GM12878 (cell line): Measurements from ENCODE around the gene BARX2. TPM values are rescaled to one million over a fixed set of nuclear protein-coding genes. Genes with fewer than 3 reads are reported as not detected.

ENCODE experiments used
- ATAC-seq: fragments of 200-7000 bp; cut with Tn5 transposase; 3 replicates; pipeline ENCODE4 v1.9.1; 2020; ENCODE audit warnings: mild to moderate bottlenecking, moderate library complexity
- BruUV-seq: library from RNA; stranded (reverse); fragments of 400-500 nt; replicated peaks from 2 replicates; lab custom pipeline; 2021; lab: Mats Ljungman, UMichigan
- CTCF ChIA-PET: fragments of 300-600 bp; sonication (Branson Sonifier 250); formaldehyde crosslinking; extraction: SDS; loops from one replicate; lab custom pipeline; 2021; ENCODE audit warnings: inconsistent platforms; lab: Yijun Ruan, JAX
- POLR2A ChIA-PET: fragments of 350-600 bp; formaldehyde crosslinking; extraction: SDS; loops from one replicate; lab custom pipeline; 2021; ENCODE audit warnings: inconsistent platforms; lab: Charles Lee
- RAD21 ChIA-PET: fragments of 300-600 bp; sonication (Branson Sonifier 250); formaldehyde crosslinking; loops from one replicate; lab custom pipeline; 2023; ENCODE audit warnings: antibody characterized with exemption; ENCODE audit not compliant: unreplicated experiment; lab: Charles Lee
- SMC1A ChIA-PET: fragments of 300-600 bp; sonication (Branson Sonifier 250); formaldehyde crosslinking; loops from one replicate; lab custom pipeline; 2023; ENCODE audit not compliant: unreplicated experiment, uncharacterized antibody; lab: Charles Lee
- DNase-seq: peaks from one replicate; pipeline ENCODE4 v3.0.0-alpha.2; 2011; ENCODE audit warnings: low read depth, low spot score
- FAIRE-seq: peaks from 3 replicates; lab custom pipeline; 2011; peaks lifted over from hg19 to GRCh38; lab: Jason Lieb, UNC
- H2AFZ ChIP-seq: 2 replicates; pipeline ENCODE4 v1.6.0; 2011; ENCODE audit warnings: low read depth, low read length, control low read depth; ENCODE audit not compliant: control insufficient read depth
- H3K27ac ChIP-seq: 2 replicates; pipeline ENCODE4 v1.5.1; 2011; ENCODE audit warnings: control low read depth; ENCODE audit not compliant: control insufficient read depth, insufficient read depth
- H3K27me3 ChIP-seq, 2 experiments: replicated peaks in 1 of 2; 2 replicates each; pipeline versions ENCODE4 v1.6.0 to v1.6.1; 2011; ENCODE audit warnings: low read length in 1 of 2; ENCODE audit not compliant: control insufficient read depth in 2 of 2, insufficient read depth in 2 of 2
- H3K36me3 ChIP-seq, 2 experiments: 2 replicates each; pipeline ENCODE4 v1.5.1; 2011; ENCODE audit warnings: low read length in 1 of 2; ENCODE audit not compliant: control insufficient read depth in 2 of 2, insufficient read depth in 2 of 2
- H3K4me1 ChIP-seq: 2 replicates; pipeline ENCODE4 v1.6.1; 2011; ENCODE audit warnings: mild to moderate bottlenecking, low read length, moderate library complexity, mixed read lengths; ENCODE audit not compliant: control insufficient read depth, insufficient read depth
- H3K4me2 ChIP-seq: 2 replicates; pipeline ENCODE4 v1.6.0; 2011; ENCODE audit warnings: control low read depth; ENCODE audit not compliant: control insufficient read depth, insufficient read depth
- H3K4me3 ChIP-seq: fragments of 200-600 bp; sonication (generic); 2 replicates; pipeline ENCODE4 v1.5.1; 2016
- H3K79me2 ChIP-seq: 2 replicates; pipeline ENCODE4 v1.6.0; 2011; ENCODE audit warnings: low read length; ENCODE audit not compliant: control insufficient read depth, insufficient read depth
- H3K9ac ChIP-seq: 2 replicates; pipeline ENCODE4 v1.8.0; 2011; ENCODE audit warnings: low read length, control low read depth, mixed read lengths; ENCODE audit not compliant: control insufficient read depth, insufficient read depth
- H3K9me3 ChIP-seq: replicated peaks from 3 replicates; pipeline ENCODE4 v1.5.1; 2011; ENCODE audit warnings: mild to moderate bottlenecking, low read length; ENCODE audit not compliant: control insufficient read depth, insufficient read depth
- H4K20me1 ChIP-seq: 2 replicates; pipeline ENCODE4 v1.6.0; 2011; ENCODE audit not compliant: control insufficient read depth, insufficient read depth
- CREM ChIP-seq: IDR thresholded peaks from 2 replicates; pipeline ENCODE4 v1.6.1; 2014; ENCODE audit warnings: antibody characterized with exemption, low read depth
- DPF2 ChIP-seq: fragments of 450-650 bp; IDR thresholded peaks from 2 replicates; pipeline ENCODE4 v1.6.1; 2017; ENCODE audit warnings: mild to moderate bottlenecking
- IKZF2 ChIP-seq, 2 experiments: fragments of 450-650 bp; IDR thresholded peaks; 2 replicates each; pipeline ENCODE4 v1.6.1; 2017; ENCODE audit warnings: mild to moderate bottlenecking in 2 of 2, moderate library complexity in 2 of 2
- MTA2 ChIP-seq: fragments of 450-650 bp; IDR thresholded peaks from 2 replicates; pipeline ENCODE4 v1.6.1; 2016; ENCODE audit warnings: low read depth, mild to moderate bottlenecking, moderate library complexity
- RFX5 ChIP-seq: IDR thresholded peaks from 2 replicates; pipeline ENCODE4 v1.6.1; 2011; ENCODE audit warnings: low read depth, low read length, improper control_type of control experiment
- SMAD1 ChIP-seq: fragments of 450-650 bp; IDR thresholded peaks from 2 replicates; pipeline ENCODE4 v1.6.1; 2018; ENCODE audit warnings: mild to moderate bottlenecking, low read depth; ENCODE audit not compliant: partially characterized antibody
- SMAD5 ChIP-seq: IDR thresholded peaks from 2 replicates; pipeline ENCODE4 v1.6.1; 2016; ENCODE audit warnings: antibody characterized with exemption, low read depth
- STAT1 ChIP-seq: fragments of 450-650 bp; conservative IDR thresholded peaks from 2 replicates; pipeline ENCODE4 v1.6.1; 2014; ENCODE audit warnings: antibody characterized with exemption, mild to moderate bottlenecking
- YBX1 ChIP-seq: fragments of 450-650 bp; IDR thresholded peaks from 2 replicates; pipeline ENCODE4 v1.6.1; 2016; ENCODE audit warnings: antibody characterized with exemption
- WGBS: methylation state at CpG from one replicate; pipeline ENCODE4 v1.1.6; 2016; ENCODE audit warnings: low lambda C conversion rate; ENCODE audit not compliant: insufficient replicate concordance, insufficient coverage; ENCODE audit errors: missing lambda C conversion rate; 5-methylcytosine and 5-hydroxymethylcytosine counted together
- in situ Hi-C: fragments of 300-500 bp; cut with MboI; formaldehyde crosslinking; loops from 9 replicates; pipeline ENCODE4 v1.14.3; 2018; ENCODE audit warnings: mixed read lengths
- intact Hi-C: fragments of 100-400 bp; cut with micrococcal nuclease; formaldehyde crosslinking; loops from one replicate; pipeline ENCODE4 v1.14.2; 2022; ENCODE audit not compliant: unreplicated experiment
- polyA plus RNA-seq, 11 experiments: library from polyadenylated mRNA; depleted of rRNA in 4 of 11; unstranded in 6 of 11; stranded (reverse) in 5 of 11; fragments of >200 nt; fragmentation: Nextera tagmentation in 4 of 11; fragmentation: Illumina TruSeq in 1 of 11; extraction: Ambion mirVana in 4 of 11; extraction: Trizol in 1 of 11; gene quantifications; 1 replicate in 1 of 11; 2 replicates in 10 of 11; pipeline versions ENCODE4 v1.2.1 to v1.2.3, GENCODE V29; 2011 to 2016; ENCODE audit warnings: inconsistent platforms in 2 of 11, missing spikeins in 2 of 11, low read depth in 1 of 11
- total RNA-seq, 4 experiments: library from RNA; depleted of rRNA in 3 of 4; stranded (reverse); fragments of >200 nt in 3 of 4; fragmentation: Illumina TruSeq in 1 of 4; extraction: Trizol in 1 of 4; gene quantifications; 2 replicates each; pipeline versions ENCODE4 v1.2.1 to v1.2.3, GENCODE V29; 2013 to 2021
- TF ChIP-seq, protein P1 (sequence below): fragments of 450-650 bp; IDR thresholded peaks from 2 replicates; pipeline ENCODE4 v1.6.1; 2016; ENCODE audit warnings: mild to moderate bottlenecking
- TF ChIP-seq, protein P2 (sequence below): fragments of 450-650 bp; IDR thresholded peaks from 2 replicates; pipeline ENCODE4 v1.6.1; 2017; ENCODE audit warnings: mild to moderate bottlenecking, moderate library complexity

The BARX2 gene
- total and polyA plus RNA-seq, 10 of the 15 experiments (the other 5 are each of a cell fraction or from before 2014, with no cell fraction given) = 0.07 to 0.84 TPM; not detected in 8

DNA sequence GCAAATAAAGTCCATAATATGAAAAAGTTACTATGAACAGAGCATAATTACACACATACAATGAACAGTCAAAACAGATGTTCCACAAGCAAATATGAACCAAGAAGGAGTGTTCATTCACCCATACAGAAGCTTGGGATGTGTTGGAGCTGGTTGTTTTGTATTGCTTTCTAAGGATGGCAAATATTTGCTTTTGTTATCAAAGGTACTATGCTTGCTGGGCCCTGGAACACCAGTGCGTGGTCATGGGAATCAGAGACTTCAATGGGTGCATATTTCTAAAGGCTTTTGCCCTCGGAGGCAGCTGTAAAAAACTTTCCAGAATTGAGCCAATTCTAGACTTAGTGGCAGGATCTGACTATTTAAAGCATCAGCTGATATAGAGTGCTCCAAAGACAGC is 85.1 kb downstream of the BARX2 start:
- H3K4me3 ChIP-seq = no peak overlapping the region
- ChIA-PET RAD21 (no interaction called here), CTCF (no interaction called here), SMC1A (no interaction called here), POLR2A (no interaction called here)
- TF ChIP-seq RFX5 (no peak), DPF2 (no peak), YBX1 (no peak), IKZF2 (IDR thresholded peaks at IDR 0.05) (no peak), STAT1 (no peak), MTA2 (no peak), CREM (no peak), SMAD5 (no peak), SMAD1 (no peak)
- TF ChIP-seq, protein P1, sequence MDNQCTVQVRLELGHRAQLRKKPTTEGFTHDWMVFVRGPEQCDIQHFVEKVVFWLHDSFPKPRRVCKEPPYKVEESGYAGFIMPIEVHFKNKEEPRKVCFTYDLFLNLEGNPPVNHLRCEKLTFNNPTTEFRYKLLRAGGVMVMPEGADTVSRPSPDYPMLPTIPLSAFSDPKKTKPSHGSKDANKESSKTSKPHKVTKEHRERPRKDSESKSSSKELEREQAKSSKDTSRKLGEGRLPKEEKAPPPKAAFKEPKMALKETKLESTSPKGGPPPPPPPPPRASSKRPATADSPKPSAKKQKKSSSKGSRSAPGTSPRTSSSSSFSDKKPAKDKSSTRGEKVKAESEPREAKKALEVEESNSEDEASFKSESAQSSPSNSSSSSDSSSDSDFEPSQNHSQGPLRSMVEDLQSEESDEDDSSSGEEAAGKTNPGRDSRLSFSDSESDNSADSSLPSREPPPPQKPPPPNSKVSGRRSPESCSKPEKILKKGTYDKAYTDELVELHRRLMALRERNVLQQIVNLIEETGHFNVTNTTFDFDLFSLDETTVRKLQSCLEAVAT = no peak
- TF ChIP-seq, protein P2, sequence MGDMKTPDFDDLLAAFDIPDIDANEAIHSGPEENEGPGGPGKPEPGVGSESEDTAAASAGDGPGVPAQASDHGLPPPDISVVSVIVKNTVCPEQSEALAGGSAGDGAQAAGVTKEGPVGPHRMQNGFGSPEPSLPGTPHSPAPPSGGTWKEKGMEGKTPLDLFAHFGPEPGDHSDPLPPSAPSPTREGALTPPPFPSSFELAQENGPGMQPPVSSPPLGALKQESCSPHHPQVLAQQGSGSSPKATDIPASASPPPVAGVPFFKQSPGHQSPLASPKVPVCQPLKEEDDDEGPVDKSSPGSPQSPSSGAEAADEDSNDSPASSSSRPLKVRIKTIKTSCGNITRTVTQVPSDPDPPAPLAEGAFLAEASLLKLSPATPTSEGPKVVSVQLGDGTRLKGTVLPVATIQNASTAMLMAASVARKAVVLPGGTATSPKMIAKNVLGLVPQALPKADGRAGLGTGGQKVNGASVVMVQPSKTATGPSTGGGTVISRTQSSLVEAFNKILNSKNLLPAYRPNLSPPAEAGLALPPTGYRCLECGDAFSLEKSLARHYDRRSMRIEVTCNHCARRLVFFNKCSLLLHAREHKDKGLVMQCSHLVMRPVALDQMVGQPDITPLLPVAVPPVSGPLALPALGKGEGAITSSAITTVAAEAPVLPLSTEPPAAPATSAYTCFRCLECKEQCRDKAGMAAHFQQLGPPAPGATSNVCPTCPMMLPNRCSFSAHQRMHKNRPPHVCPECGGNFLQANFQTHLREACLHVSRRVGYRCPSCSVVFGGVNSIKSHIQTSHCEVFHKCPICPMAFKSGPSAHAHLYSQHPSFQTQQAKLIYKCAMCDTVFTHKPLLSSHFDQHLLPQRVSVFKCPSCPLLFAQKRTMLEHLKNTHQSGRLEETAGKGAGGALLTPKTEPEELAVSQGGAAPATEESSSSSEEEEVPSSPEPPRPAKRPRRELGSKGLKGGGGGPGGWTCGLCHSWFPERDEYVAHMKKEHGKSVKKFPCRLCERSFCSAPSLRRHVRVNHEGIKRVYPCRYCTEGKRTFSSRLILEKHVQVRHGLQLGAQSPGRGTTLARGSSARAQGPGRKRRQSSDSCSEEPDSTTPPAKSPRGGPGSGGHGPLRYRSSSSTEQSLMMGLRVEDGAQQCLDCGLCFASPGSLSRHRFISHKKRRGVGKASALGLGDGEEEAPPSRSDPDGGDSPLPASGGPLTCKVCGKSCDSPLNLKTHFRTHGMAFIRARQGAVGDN = no peak
- intact Hi-C loops (no loop called here), in situ Hi-C loops (no loop called here)
- no peak overlapping the region for H3K9ac ChIP-seq
- no peaks in the 10 kb centered on the region for H3K9me3 ChIP-seq
- H4K20me1 ChIP-seq = no peaks in the 10 kb centered on the region
- H3K27me3 ChIP-seq = peaks cover 0 to 1% of the 10 kb centered on the region in 2 experiments; a peak in 2 of 4 replicates
- H2AFZ ChIP-seq = no peak overlapping the region
- H3K4me1 ChIP-seq = no peaks in the 10 kb centered on the region
- H3K4me2 ChIP-seq = no peak overlapping the region
- H3K79me2 ChIP-seq = no peaks in the 10 kb centered on the region
- BruUV-seq = no TSS peak
- no peaks in the 10 kb centered on the region for H3K36me3 ChIP-seq
- no peak for DNase-seq
- H3K27ac ChIP-seq = no peak overlapping the region
- WGBS = 4% methylated on average over 2 of the region's 2 CpGs
- no peak for FAIRE-seq
- ATAC-seq = no peak
